ENCODE data around the gene PTPRN2.
"Not testable (repeated sequence)": the region's sequence is repeated elsewhere in the genome, so short reads cannot be mapped to it uniquely, and the experiment has no call there.

The PTPRN2 gene

GRCh38 chr7:157985636-157986035 lies 602.0 kb downstream of the PTPRN2 start:
- CTCF ChIA-PET, result no interaction called here
- no peak for TF ChIP-seq CTCF (IDR thresholded peaks at IDR 0.05; ENCODE audit: insufficient read depth, low read length, missing control alignments)
- H3K4me3 ChIP-seq (ENCODE audit: low read depth, low read length), result no peak overlapping the region
- POLR2A ChIA-PET, result no interaction called here
- no peak for DNase-seq (ENCODE audit: low read depth, low spot score)

- DNase-seq (ENCODE audit: low read depth, low spot score), result no peak
- POLR2A ChIA-PET, result no interaction called here
- CTCF ChIA-PET, result no interaction called here
- no peak for TF ChIP-seq CTCF (IDR thresholded peaks at IDR 0.05; ENCODE audit: insufficient read depth, low read length, missing control alignments)
- no peak overlapping the region for H3K4me3 ChIP-seq (ENCODE audit: low read depth, low read length)
These were observed 603.0 kb downstream of the PTPRN2 start for GRCh38 chr7:157984423-157985163.

- no peak overlapping the region for H3K4me3 ChIP-seq (ENCODE audit: low read depth, low read length)
- no peak for DNase-seq (ENCODE audit: low read depth, low spot score)
- POLR2A ChIA-PET, result no interaction called here
- CTCF ChIA-PET, result no interaction called here
- no peak for TF ChIP-seq CTCF (IDR thresholded peaks at IDR 0.05; ENCODE audit: insufficient read depth, low read length, missing control alignments)
These were observed 603.9 kb downstream of the PTPRN2 start for GRCh38 chr7:157983502-157984422.

GRCh38 chr7:157981778-157982177 lies 605.8 kb downstream of the PTPRN2 start:
- DNase-seq (ENCODE audit: low read depth, low spot score), result no peak
- ChIA-PET CTCF (no interaction called here), POLR2A (no interaction called here)
- no peak for TF ChIP-seq CTCF (IDR thresholded peaks at IDR 0.05; ENCODE audit: insufficient read depth, low read length, missing control alignments)
- no peak overlapping the region for H3K4me3 ChIP-seq (ENCODE audit: low read depth, low read length)

- TF ChIP-seq CTCF (IDR thresholded peaks at IDR 0.05; ENCODE audit: insufficient read depth, low read length, missing control alignments), result no peak
- no peak overlapping the region for H3K4me3 ChIP-seq (ENCODE audit: low read depth, low read length)
- no peak for DNase-seq (ENCODE audit: low read depth, low spot score)
- ChIA-PET POLR2A (no interaction called here), CTCF (no interaction called here)
These were observed 606.8 kb downstream of the PTPRN2 start for GRCh38 chr7:157980774-157981173.

- DNase-seq (ENCODE audit: low read depth, low spot score); CTCF ChIA-PET; H3K4me3 ChIP-seq (ENCODE audit: low read depth, low read length); POLR2A ChIA-PET: not testable (repeated sequence)
These were observed 607.3 kb downstream of the PTPRN2 start for GRCh38 chr7:157980341-157980731.

Data from AG04449 (cell line).